Fibroblast of the aortic adventitia (primary cell): ENCODE data around the gene ATRNL1. TPM values are rescaled to one million over a fixed set of nuclear protein-coding genes. Genes with fewer than 3 reads are reported as not detected.
A peak's percentile ranks its signal among the peaks of the same experiment; 100 is the strongest.

Experiments
- DNase-seq: peaks from one replicate; pipeline ENCODE4 v3.0.0-alpha.2; 2010; ENCODE audit warnings: low read depth
- H3K4me3 ChIP-seq: 2 replicates; pipeline ENCODE4 v1.5.1; 2011; ENCODE audit warnings: low read depth, mild to moderate bottlenecking, control low read depth, low read length, moderate library complexity
- total RNA-seq: library from RNA; depleted of rRNA; stranded (reverse); fragments of >200 nt; gene quantifications from 2 replicates; pipeline ENCODE4 v1.2.3, GENCODE V29; 2012; ENCODE audit warnings: low replicate concordance
- TF ChIP-seq, protein P1 (sequence below): IDR thresholded peaks from 2 replicates; pipeline ENCODE4 v1.5.1; 2011; ENCODE audit warnings: mild to moderate bottlenecking, low read length, control low read depth, inconsistent platforms; ENCODE audit not compliant: insufficient read depth

The ATRNL1 gene
- total RNA-seq, 1 donor = 1.9 TPM

DNA sequence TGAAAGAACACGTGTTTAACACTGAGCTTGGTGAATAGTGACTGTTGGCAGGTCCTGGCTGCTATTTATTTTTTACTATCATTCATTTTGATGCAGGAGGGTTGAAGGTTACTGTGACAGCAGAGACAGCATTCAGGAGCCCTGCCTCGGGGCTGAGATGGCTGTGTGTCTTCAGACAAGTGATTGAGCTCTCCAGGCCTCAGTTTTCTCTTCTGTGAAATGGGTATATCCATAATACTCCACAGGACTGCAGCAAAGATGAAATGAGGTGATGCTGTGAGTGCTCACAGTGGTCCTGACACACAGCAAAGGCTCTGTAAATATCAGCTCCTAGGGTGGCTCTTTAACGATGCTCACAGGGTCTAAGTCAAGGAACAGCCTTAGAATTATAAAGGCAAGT, 884.7 kb downstream of the ATRNL1 start:
- TF ChIP-seq, protein P1, sequence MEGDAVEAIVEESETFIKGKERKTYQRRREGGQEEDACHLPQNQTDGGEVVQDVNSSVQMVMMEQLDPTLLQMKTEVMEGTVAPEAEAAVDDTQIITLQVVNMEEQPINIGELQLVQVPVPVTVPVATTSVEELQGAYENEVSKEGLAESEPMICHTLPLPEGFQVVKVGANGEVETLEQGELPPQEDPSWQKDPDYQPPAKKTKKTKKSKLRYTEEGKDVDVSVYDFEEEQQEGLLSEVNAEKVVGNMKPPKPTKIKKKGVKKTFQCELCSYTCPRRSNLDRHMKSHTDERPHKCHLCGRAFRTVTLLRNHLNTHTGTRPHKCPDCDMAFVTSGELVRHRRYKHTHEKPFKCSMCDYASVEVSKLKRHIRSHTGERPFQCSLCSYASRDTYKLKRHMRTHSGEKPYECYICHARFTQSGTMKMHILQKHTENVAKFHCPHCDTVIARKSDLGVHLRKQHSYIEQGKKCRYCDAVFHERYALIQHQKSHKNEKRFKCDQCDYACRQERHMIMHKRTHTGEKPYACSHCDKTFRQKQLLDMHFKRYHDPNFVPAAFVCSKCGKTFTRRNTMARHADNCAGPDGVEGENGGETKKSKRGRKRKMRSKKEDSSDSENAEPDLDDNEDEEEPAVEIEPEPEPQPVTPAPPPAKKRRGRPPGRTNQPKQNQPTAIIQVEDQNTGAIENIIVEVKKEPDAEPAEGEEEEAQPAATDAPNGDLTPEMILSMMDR = no peak
- no peak for DNase-seq
- no peak overlapping the region for H3K4me3 ChIP-seq

DNA sequence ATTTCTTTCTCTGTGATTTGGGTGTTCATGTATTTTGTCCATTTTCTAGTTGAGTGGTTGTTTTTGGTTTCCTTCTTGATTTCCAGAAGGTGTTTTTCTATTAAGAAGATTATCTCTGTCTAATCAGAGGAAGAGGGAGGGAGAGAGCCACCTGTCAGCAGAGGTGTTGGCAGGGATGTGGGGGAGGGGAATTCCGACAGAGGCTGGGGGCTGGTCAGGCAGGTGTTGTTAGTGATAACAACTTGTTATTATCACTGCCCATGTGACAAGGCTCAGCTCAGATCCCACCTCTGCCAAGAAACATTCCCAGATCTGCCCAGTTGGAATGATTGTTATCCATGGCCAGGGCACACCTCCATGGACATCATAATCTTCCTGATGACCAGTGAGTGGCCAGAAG, 886.4 kb downstream of the ATRNL1 start:
- no peak for DNase-seq
- TF ChIP-seq, protein P1 = no peak
- H3K4me3 ChIP-seq = no peak overlapping the region

- no peak overlapping the region for H3K4me3 ChIP-seq
- DNase-seq = no peak
- TF ChIP-seq, protein P1 = no peak
Observed at GRCh38 chr10:115980470-115980869, 887.3 kb downstream of the ATRNL1 start.

DNA sequence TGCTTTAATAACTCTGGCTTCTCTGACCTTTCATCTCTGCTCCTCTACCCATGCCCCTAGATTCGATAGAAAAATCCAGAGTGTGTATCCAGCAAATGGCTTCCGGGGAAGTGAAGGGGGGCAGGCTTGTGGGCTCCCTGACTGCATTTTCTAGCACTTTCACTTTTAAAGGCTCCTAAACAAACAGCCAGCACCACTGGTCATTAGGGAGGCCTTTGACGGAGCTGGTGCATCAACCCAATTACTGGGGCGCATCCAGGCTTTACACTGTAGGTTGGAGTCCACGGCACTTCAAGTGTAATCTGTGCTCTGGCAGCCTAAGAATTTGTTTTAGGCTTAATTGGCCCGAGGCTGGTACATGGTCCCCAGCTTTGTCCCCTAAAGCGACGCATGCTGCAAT, 887.9 kb downstream of the ATRNL1 start:
- TF ChIP-seq, protein P1 = no peak
- peak overlapping the region; percentile 6 for H3K4me3 ChIP-seq
- peak; percentile 16 for DNase-seq

GRCh38 chr10:115982076-115982475, 888.9 kb downstream of the ATRNL1 start:
- H3K4me3 ChIP-seq = no peak overlapping the region
- DNase-seq = no peak
- TF ChIP-seq, protein P1 = no peak

DNA sequence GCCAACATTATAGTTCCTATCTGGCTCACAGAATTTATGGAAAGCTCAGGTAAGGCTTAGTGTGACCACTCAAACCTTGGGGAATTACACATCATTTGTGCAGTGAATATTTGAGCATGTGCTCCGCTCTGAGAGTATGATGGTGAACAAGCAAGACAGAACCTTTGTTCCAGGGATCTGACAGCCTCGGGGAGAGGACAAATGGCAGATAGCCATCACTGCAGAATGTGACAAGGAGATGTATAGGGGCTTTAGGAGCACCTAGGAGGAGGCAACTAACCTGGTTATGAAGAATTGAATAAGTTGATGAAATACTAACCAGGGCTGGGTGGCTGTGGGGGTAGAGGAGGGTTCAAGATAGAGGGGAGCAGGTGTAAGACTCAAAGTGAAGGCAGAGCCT, 889.4 kb downstream of the ATRNL1 start:
- no peak for DNase-seq
- no peak overlapping the region for H3K4me3 ChIP-seq
- TF ChIP-seq, protein P1 = no peak

DNA sequence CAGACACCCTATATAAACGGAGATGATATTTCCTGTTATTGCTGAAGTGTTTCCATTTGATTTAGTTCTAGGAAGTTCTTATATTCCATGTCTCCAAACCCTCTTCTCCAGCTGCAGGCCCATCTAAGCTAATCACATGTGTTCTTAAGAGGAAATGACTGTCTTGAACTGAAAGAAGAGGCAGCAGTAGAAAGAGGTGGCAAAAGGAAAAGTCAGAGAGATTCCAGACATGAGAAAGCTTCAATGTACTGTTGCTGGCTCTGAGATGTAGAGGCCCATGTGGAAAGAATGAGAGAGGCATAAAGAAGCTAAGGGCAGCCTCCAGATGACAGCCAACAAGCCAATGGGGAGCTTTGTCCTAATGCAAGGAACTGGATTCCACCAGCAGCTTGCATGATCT, 892.6 kb downstream of the ATRNL1 start:
- no peak overlapping the region for H3K4me3 ChIP-seq
- no peak for DNase-seq
- TF ChIP-seq, protein P1 = no peak
